Measurements from ENCODE around the gene UMODL1.

Gene UMODL1

DNA sequence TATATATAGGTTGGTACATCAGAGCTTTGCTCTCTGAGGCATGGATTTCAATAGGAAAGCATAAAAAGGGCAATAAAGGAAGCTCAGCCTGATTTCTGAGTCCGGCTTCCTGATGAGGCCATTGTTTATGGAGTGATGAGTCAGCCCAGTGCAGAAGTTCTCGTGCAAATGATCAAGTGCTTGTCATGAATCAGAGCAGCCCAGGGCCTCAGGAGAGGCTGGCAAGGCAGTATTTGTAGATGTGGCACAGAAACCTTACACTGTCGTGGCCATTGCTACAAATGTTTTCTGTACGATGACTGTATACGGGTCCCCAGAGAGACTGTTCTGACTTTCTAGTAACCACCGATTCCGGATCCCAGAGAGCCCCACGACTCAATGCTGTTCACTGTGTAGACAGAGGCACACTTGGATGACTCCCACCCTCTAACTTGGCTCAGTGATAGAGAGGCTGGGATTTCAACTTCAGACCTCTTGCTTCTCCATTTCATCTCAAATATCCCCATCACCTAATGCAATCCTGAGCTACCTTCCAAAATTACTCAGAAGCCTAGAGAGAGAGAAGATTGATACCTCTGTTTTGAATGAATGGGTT is 26.8 kb downstream of the UMODL1 start:
- no peak for TF ChIP-seq POLR2AphosphoS5 (IDR thresholded peaks at IDR 0.05; ENCODE audit: low read depth, low read length)
- no peak for TF ChIP-seq POLR2A (IDR thresholded peaks at IDR 0.05; ENCODE audit: low read depth, low read length)
- no peak for TF ChIP-seq TAF1 (IDR thresholded peaks at IDR 0.05; ENCODE audit: borderline replicate concordance, low read depth, low read length)
- DNase-seq (ENCODE audit: insufficient read length) = no peak
- no peak for FAIRE-seq

DNA sequence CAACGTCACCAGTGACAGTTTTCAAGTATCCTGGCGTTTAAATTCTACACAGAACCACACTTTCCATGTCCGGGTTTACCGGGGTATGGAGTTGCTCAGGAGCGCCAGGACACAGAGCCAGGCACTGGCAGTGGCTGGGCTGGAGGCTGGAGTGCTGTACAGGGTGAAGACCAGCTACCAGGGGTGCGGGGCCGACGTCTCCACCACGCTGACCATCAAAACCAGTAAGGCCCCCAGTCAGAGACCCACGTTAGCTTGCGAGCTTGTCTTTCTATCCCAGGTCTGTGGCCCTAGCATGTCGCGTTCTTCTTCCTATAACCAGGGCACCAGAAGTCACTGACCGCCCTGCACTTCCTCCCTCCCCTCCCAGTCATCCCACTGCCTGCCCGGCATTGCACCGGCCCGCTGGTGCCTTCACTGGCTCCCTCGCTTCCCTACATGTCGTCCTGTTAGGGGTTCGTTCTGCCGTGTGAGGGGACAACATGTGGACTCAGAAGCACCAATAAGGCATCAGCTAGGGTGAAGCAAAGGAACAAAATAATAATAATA is 27.9 kb downstream of the UMODL1 start:
- FAIRE-seq (no peak), DNase-seq (ENCODE audit: insufficient read length) (no peak)
- TF ChIP-seq POLR2A (IDR thresholded peaks at IDR 0.05; ENCODE audit: low read depth, low read length) = no peak

DNA sequence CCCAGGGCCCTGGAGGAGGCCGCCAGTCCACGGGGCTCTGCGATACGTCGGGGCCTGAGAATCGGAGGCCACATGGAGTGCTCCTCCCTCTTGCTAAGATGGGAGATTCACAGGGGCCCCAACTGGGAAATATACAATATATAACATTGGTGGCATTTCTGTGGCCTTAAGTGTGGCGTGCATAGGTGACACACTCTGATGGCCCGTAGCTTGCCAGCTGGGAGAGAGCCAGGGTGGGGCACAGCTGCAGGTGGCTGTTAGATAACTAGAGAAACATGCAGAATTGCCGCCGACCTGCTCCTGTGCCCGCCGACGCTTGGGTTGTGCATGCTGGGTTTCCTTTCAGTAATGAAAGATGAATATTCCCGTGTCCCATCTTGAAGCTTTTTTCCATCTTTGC is 30.1 kb downstream of the UMODL1 start:
- no peak for DNase-seq (ENCODE audit: insufficient read length)
- no peak for TF ChIP-seq POLR2A (IDR thresholded peaks at IDR 0.05; ENCODE audit: low read depth, low read length)
- TF ChIP-seq POLR2AphosphoS5 (IDR thresholded peaks at IDR 0.05; ENCODE audit: low read depth, low read length) = no peak
- no peak for TF ChIP-seq TAF1 (IDR thresholded peaks at IDR 0.05; ENCODE audit: borderline replicate concordance, low read depth, low read length)
- no peak for FAIRE-seq

DNA sequence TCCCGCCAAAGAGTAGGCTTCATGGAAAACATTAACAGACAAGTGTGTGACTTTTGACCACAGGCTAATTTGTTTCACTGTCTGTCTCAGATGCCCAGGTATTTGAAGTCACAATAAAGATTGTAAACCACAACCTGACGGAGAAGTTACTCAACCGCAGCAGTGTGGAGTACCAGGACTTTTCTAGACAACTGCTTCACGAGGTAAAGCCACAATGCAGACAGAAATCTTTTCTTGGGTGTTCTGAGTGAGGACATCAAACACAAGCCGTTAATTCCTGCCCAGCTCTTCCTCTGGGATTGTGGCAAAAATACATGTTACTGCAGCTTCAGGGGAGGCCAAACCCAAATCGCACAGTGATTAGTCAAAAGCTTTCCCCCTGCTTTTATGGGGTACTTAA is 31.0 kb downstream of the UMODL1 start:
- no peak for DNase-seq (ENCODE audit: insufficient read length)
- no peak for TF ChIP-seq TAF1 (IDR thresholded peaks at IDR 0.05; ENCODE audit: borderline replicate concordance, low read depth, low read length)
- TF ChIP-seq POLR2AphosphoS5 (IDR thresholded peaks at IDR 0.05; ENCODE audit: low read depth, low read length) = no peak
- TF ChIP-seq POLR2A (IDR thresholded peaks at IDR 0.05; ENCODE audit: low read depth, low read length) = no peak
- no peak for FAIRE-seq

DNA sequence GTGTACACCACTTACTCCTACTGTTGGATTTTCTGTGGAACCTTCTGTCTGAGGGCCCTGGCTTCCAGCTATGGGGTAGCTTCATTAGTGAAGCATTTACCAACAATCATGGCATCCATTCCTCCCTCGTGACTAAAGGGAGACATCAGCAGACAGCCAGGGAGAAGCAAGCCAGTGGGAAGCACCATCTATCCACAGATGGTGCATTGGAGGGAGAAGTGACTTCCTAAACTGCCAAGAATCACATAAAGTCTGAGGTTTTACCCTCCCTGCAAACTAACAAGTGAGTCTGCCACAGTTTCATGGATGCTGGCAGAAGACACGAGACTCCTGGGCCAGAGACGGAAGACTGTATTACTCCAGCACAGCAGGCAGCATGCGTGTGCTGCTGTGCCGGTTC is 31.4 kb downstream of the UMODL1 start:
- FAIRE-seq (no peak), DNase-seq (ENCODE audit: insufficient read length) (no peak)
- TF ChIP-seq POLR2AphosphoS5 (IDR thresholded peaks at IDR 0.05; ENCODE audit: low read depth, low read length) = no peak
- no peak for TF ChIP-seq TAF1 (IDR thresholded peaks at IDR 0.05; ENCODE audit: borderline replicate concordance, low read depth, low read length)
- TF ChIP-seq POLR2A (IDR thresholded peaks at IDR 0.05; ENCODE audit: low read depth, low read length) = no peak

DNA sequence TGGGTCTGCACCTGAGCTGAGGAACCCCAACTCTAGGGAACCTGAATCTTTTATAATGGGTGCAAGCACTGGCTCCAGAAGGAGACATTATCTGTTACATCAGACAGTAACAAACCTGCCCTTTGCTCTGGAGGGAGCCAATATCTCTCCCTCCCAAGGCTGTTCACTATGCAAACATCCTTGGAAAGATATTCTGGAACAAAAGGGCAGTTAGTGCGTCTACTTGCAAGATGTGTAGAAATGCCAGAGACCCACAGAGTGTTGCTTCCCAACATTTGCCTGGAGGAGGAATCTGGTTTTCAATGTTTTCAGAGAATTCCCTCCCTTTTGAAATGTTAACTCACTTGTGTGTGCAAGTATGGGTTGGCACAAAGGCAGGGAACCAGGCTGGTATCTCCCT is 31.9 kb downstream of the UMODL1 start:
- TF ChIP-seq TAF1 (IDR thresholded peaks at IDR 0.05; ENCODE audit: borderline replicate concordance, low read depth, low read length) (no peak), POLR2AphosphoS5 (IDR thresholded peaks at IDR 0.05; ENCODE audit: low read depth, low read length) (no peak), POLR2A (IDR thresholded peaks at IDR 0.05; ENCODE audit: low read depth, low read length) (no peak)
- FAIRE-seq (no peak), DNase-seq (ENCODE audit: insufficient read length) (no peak)

DNA sequence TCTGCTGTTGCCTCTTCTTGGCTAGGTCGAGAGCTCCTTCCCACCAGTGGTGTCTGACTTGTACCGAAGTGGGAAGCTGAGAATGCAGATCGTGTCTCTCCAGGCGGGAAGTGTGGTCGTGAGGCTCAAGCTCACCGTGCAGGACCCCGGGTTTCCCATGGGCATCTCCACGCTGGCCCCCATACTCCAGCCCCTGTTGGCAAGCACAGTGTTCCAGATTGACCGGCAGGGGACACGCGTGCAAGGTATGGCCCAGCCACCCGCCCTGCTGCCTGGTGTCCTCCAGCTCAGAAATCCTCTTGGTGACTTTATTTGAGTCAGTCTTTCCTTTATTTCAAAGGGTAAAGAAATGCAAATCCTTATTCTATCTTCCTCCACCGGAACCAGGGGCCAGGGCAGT is 32.7 kb downstream of the UMODL1 start:
- TF ChIP-seq POLR2AphosphoS5 (IDR thresholded peaks at IDR 0.05; ENCODE audit: low read depth, low read length) (no peak), POLR2A (IDR thresholded peaks at IDR 0.05; ENCODE audit: low read depth, low read length) (no peak), TAF1 (IDR thresholded peaks at IDR 0.05; ENCODE audit: borderline replicate concordance, low read depth, low read length) (no peak)
- FAIRE-seq (no peak), DNase-seq (ENCODE audit: insufficient read length) (no peak)

DNA sequence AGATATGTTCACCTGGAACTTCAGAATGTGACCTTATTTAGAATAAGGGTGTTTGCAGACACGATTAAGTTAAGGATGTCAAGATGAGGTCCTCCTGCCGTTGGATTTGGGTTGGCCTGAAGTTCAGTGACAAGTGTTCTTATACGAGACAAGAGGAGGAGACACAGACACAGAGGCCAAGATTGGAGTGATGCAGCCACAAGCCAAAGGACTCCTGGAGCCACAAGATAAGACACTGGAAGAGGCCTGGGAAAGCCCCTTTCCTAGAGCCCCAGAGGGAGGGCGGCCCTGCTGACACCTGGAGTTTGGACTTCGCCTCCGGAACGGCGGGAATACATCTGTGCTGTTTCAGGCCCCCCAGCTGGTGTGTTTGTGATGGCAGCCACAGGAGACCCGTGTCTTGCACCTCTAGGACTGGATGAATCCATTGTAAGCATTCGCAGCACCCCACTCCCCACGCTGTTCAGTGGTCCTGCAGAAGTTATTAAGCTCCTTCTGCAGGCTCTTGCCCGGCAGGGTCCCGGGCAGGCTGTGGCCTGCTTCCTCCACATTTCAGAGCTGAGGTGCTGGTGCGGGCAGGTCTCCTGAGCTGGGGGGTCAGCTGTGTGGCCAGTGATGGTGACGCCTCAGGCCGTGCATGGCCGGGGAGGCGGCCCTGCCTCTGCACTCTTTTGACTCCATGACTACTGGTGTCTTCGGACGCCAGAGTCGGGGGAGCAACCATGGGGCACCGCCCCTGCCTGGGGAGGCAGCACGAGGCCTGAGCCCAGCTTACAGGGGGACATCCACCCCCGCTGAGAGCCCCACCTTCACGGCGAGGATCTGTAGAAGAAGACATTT is 34.6 kb downstream of the UMODL1 start:
- DNase-seq (ENCODE audit: insufficient read length) = no peak
- FAIRE-seq = no peak
- no peak for TF ChIP-seq POLR2AphosphoS5 (IDR thresholded peaks at IDR 0.05; ENCODE audit: low read depth, low read length)

DNA sequence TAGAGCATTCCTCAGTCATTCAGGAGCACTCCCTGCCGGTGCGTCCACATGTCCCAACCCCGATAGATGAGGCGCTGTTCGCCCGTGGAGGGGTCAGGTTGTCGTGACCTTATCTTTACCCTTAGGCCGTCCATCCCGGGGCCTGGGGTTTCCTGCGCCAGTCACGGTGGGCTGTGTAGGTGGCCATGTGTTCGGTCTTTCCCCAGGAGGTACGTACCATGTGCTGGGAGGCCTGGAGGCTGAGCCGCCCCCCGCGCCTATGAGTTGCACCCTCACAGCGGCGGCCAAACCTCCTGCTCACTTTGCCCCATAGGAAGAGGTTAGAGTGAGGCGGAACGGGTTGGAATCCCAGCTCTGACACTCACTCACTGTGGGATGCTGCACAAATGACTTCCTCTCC is 35.3 kb downstream of the UMODL1 start:
- DNase-seq (ENCODE audit: insufficient read length) (no peak), FAIRE-seq (no peak)
- no peak for TF ChIP-seq TAF1 (IDR thresholded peaks at IDR 0.05; ENCODE audit: borderline replicate concordance, low read depth, low read length)
- no peak for TF ChIP-seq POLR2A (IDR thresholded peaks at IDR 0.05; ENCODE audit: low read depth, low read length)
- TF ChIP-seq POLR2AphosphoS5 (IDR thresholded peaks at IDR 0.05; ENCODE audit: low read depth, low read length) = no peak

DNA sequence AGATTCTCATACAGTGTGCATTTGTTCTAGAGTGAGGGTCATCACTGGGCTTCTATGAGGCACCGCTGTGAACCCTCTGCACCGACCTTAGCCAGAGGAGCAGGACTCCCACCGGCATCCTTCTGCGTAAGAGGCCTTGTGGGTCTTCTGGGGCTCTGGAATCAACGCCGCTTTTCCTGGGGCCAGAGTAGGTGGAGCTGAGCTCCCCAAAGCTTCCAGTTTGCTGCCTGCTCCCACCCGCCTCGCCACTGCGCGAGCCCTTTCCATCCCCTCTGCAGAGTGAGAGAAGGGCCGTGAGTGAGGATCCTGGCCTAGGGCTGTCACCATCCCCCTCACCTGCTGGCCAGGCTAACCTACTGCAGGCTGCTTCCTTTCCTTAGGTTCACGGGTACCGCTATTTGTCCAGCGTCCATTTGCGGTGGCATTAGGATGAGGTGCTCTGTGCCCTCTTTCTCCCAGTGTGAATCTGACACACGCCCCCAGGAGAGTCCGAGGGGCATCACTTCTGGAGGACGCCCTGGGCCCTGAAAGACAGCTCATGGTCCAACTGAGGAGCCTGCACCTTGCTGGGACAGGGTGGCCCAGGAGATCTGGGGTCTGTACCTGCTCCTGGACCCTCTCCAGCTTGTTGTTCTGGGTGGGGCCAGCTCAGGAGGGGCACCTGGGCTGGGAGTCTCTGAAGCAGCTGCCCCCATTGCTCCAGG is 36.2 kb downstream of the UMODL1 start:
- FAIRE-seq (no peak), DNase-seq (ENCODE audit: insufficient read length) (no peak)
- TF ChIP-seq POLR2AphosphoS5 (IDR thresholded peaks at IDR 0.05; ENCODE audit: low read depth, low read length) = no peak
- TF ChIP-seq TAF1 (IDR thresholded peaks at IDR 0.05; ENCODE audit: borderline replicate concordance, low read depth, low read length) = no peak
- no peak for TF ChIP-seq POLR2A (IDR thresholded peaks at IDR 0.05; ENCODE audit: low read depth, low read length)

DNA sequence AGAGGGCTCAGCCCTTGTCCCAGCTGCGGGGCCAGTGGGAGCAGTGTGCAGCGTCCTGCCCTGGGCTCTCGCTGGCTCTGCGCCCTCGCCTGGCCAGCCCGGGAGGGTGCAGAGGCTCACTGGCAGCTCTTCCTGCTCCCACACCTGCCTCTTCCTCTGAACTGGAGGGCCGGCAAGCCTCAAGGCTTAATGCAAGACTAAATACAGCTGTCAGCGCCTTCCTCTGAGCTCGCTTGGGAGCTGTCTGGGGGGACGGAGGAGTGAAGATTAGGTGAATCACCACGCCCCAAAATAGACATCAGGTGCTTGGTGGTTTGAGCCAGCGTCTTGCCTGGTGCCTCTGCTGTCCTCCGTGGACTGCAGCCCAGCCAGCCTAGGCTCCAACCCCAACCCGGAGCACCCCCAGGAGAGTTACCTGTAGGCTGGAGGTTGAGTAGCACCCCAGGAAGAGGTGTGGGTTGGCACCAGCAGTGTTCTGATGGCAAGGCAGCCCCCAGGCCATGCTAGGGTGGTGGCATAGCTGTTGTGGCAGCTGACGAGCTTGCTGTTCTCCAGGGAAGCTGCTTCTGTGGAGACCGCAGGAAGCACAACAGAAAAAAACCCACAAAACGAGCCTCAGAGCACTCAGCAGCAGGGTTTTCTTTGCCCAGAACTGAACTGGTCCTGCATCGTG is 36.9 kb downstream of the UMODL1 start:
- TF ChIP-seq POLR2AphosphoS5 (IDR thresholded peaks at IDR 0.05; ENCODE audit: low read depth, low read length) = no peak
- no peak for TF ChIP-seq POLR2A (IDR thresholded peaks at IDR 0.05; ENCODE audit: low read depth, low read length)
- TF ChIP-seq TAF1 (IDR thresholded peaks at IDR 0.05; ENCODE audit: borderline replicate concordance, low read depth, low read length) = no peak
- FAIRE-seq (peak; percentile 84), DNase-seq (ENCODE audit: insufficient read length) (peak; percentile 92)

All from GM12892 (cell line).